ENCODE data around the gene SPRYD7.

DNA sequence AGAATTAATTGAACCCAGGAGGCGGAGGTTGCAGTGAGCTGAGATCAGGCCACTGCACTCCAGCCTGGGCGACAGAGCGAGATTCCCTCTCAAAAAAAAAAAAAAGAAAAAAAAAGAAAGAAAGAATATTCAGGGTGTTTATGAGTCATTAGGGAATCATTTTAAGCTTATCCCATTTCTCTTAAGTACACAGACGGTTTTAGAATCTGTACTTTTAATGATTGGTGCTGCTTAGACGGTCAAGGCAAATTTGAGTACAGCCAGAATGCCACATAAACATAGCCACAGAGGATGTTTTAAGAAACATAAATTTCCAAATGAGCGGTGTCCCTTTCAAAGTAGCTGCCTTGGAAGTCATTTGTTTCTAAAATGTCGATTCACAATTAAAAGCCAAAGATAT, 2.6 kb downstream of the SPRYD7 start:
- TF ChIP-seq POLR2AphosphoS5 (IDR thresholded peaks at IDR 0.05; ENCODE audit: low read depth, low read length) (no peak), SIN3A (IDR thresholded peaks at IDR 0.05; ENCODE audit: borderline replicate concordance, low read depth, low read length) (no peak), MXI1 (IDR thresholded peaks at IDR 0.05; ENCODE audit: low read depth, low read length) (no peak), SMC3 (IDR thresholded peaks at IDR 0.05; ENCODE audit: low read depth, low read length) (no peak), TCF12 (IDR thresholded peaks at IDR 0.05) (no peak), ELF1 (IDR thresholded peaks at IDR 0.05) (no peak), FOXM1 (IDR thresholded peaks at IDR 0.05; ENCODE audit: low read depth) (no peak), CHD2 (IDR thresholded peaks at IDR 0.05; ENCODE audit: low read length, partially characterized antibody) (no peak), EP300 (IDR thresholded peaks at IDR 0.05; ENCODE audit: borderline replicate concordance in 1 of 2, low read depth in 1 of 2, low read length in 1 of 2) (no peak), FOXJ3 (CRISPR knock-in tag; IDR thresholded peaks at IDR 0.05) (no peak), JUND (IDR thresholded peaks at IDR 0.05) (no peak)
- TF ChIP-seq, protein P1, sequence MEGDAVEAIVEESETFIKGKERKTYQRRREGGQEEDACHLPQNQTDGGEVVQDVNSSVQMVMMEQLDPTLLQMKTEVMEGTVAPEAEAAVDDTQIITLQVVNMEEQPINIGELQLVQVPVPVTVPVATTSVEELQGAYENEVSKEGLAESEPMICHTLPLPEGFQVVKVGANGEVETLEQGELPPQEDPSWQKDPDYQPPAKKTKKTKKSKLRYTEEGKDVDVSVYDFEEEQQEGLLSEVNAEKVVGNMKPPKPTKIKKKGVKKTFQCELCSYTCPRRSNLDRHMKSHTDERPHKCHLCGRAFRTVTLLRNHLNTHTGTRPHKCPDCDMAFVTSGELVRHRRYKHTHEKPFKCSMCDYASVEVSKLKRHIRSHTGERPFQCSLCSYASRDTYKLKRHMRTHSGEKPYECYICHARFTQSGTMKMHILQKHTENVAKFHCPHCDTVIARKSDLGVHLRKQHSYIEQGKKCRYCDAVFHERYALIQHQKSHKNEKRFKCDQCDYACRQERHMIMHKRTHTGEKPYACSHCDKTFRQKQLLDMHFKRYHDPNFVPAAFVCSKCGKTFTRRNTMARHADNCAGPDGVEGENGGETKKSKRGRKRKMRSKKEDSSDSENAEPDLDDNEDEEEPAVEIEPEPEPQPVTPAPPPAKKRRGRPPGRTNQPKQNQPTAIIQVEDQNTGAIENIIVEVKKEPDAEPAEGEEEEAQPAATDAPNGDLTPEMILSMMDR (IDR thresholded peaks at IDR 0.05) = no peak
- TF ChIP-seq, protein P2, sequence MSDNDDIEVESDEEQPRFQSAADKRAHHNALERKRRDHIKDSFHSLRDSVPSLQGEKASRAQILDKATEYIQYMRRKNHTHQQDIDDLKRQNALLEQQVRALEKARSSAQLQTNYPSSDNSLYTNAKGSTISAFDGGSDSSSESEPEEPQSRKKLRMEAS (IDR thresholded peaks at IDR 0.05; ENCODE audit: low read depth) = no peak

All from SK-N-SH (cell line).